ENCODE data around the gene FETUB. TPM values are rescaled to one million over a fixed set of nuclear protein-coding genes. Genes with fewer than 3 reads are reported as not detected.
"Not testable (repeated sequence)": the region's sequence is repeated elsewhere in the genome, so short reads cannot be mapped to it uniquely, and the experiment has no call there.

The FETUB gene
- total RNA-seq, 2 experiments from 2014 or later = not detected

- no peak overlapping the region for H3K4me3 Mint-ChIP-seq
- POLR2A ChIA-PET = no interaction called here
- no peak for ATAC-seq
- H3K36me3 Mint-ChIP-seq (ENCODE audit: low read depth) = peaks cover 3% of the 10 kb centered on the region
- no peaks in the 10 kb centered on the region for H3K9me3 Mint-ChIP-seq (ENCODE audit: insufficient read depth)
- H3K27ac Mint-ChIP-seq = no peak overlapping the region
- no peak for DNase-seq
- CTCF ChIA-PET = no interaction called here
- H3K4me1 Mint-ChIP-seq (ENCODE audit: low read depth) = peaks cover 4% of the 10 kb centered on the region
- H3K27me3 Mint-ChIP-seq (ENCODE audit: low read depth) = peaks cover 12% of the 10 kb centered on the region
Measured at GRCh38 chr3:186664506-186664905, 24.3 kb downstream of the FETUB start.

GRCh38 chr3:186665625-186666188, 25.5 kb downstream of the FETUB start, which contains the start of gene HRG:
Gene HRG, plus strand, starts transcription at chr3:186666014. Its CDS starts 18 bp downstream, at chr3:186666032.
- ATAC-seq (no peak), DNase-seq (no peak)
- POLR2A ChIA-PET = no interaction called here
- Mint-ChIP-seq H3K36me3 (ENCODE audit: low read depth) (peaks cover 5% of the 10 kb centered on the region), H3K4me3 (no peak within 1 kb of the TSS), H3K4me1 (ENCODE audit: low read depth) (peaks cover 12% of the 10 kb centered on the region), H3K27me3 (ENCODE audit: low read depth) (peaks cover 12% of the 10 kb centered on the region), H3K9me3 (ENCODE audit: insufficient read depth) (no peaks in the 10 kb centered on the region), H3K27ac (no peak within 1 kb of the TSS)
- CTCF ChIA-PET = no interaction called here

- Mint-ChIP-seq H3K36me3 (ENCODE audit: low read depth) (peaks cover 5% of the 10 kb centered on the region), H3K27ac (no peak overlapping the region), H3K9me3 (ENCODE audit: insufficient read depth) (no peaks in the 10 kb centered on the region), H3K4me3 (no peak overlapping the region), H3K4me1 (ENCODE audit: low read depth) (peaks cover 12% of the 10 kb centered on the region), H3K27me3 (ENCODE audit: low read depth) (peaks cover 17% of the 10 kb centered on the region)
- DNase-seq (no peak), ATAC-seq (no peak)
- ChIA-PET POLR2A (interaction anchor here (1.0 kb wide), 1 partner anchor 120 kb away, joined by 4 read pairs; no protein-coding TSS in a partner anchor), CTCF (interaction anchor here (1.1 to 1.4 kb wide), 2 partner anchors 51 to 53 kb away, joined by 4 to 5 read pairs; no protein-coding TSS in a partner anchor)
Measured at GRCh38 chr3:186668426-186668825, 28.2 kb downstream of the FETUB start.

DNA sequence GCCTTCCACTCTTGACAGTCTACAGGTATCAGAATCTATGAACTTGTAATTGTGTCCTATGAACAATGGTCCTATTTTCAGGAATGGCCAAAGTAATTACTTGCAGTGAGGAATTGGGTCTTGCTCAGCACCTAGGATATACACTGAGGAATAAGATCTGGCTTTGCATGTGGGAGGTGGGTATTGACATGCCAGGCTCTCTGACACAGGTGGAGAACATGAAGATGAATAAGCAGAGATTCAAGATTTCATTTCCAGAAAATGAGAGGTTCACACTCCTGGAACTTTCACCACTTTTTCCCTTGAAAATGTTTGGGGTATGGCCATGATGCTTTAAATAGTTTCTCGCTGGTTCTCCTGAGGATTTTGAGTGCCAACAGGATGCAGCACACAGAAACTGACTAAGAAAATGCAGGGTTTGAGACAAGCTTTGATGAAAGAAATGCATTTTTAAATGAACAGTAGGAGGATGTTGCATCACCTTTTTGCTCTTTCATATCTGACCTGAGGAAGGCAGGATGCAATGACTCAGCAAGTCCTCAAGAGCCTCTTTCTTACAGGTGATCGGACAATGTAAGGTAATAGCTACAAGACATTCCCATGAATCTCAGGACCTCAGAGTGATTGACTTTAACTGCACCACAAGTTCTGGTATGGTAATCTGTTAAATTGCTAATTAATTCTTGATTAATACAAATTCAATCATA, 29.3 kb downstream of the FETUB start:
- no peaks in the 10 kb centered on the region for H3K9me3 Mint-ChIP-seq (ENCODE audit: insufficient read depth)
- ChIA-PET POLR2A (no interaction called here), CTCF (no interaction called here)
- no peak for ATAC-seq
- H3K4me3 Mint-ChIP-seq = no peak overlapping the region
- peaks cover 16% of the 10 kb centered on the region for H3K27me3 Mint-ChIP-seq (ENCODE audit: low read depth)
- DNase-seq = no peak
- H3K4me1 Mint-ChIP-seq (ENCODE audit: low read depth) = peaks cover 12% of the 10 kb centered on the region
- H3K27ac Mint-ChIP-seq = peak overlapping the region; percentile 41
- H3K36me3 Mint-ChIP-seq (ENCODE audit: low read depth) = peaks cover 5% of the 10 kb centered on the region

- Mint-ChIP-seq H3K27ac (no peak overlapping the region), H3K36me3 (ENCODE audit: low read depth) (peaks cover 5% of the 10 kb centered on the region), H3K9me3 (ENCODE audit: insufficient read depth) (no peaks in the 10 kb centered on the region), H3K27me3 (ENCODE audit: low read depth) (peaks cover 18% of the 10 kb centered on the region), H3K4me3 (no peak overlapping the region), H3K4me1 (ENCODE audit: low read depth) (peaks cover 12% of the 10 kb centered on the region)
- DNase-seq = no peak
- CTCF ChIA-PET = no interaction called here
- ATAC-seq = no peak
- POLR2A ChIA-PET = no interaction called here
Measured at GRCh38 chr3:186670155-186670554, 30.0 kb downstream of the FETUB start.

GRCh38 chr3:186671051-186671450, 30.9 kb downstream of the FETUB start:
- ChIA-PET CTCF (no interaction called here), POLR2A (no interaction called here)
- ATAC-seq = no peak
- Mint-ChIP-seq H3K27me3 (ENCODE audit: low read depth) (peaks cover 20% of the 10 kb centered on the region), H3K4me1 (ENCODE audit: low read depth) (peaks cover 12% of the 10 kb centered on the region), H3K4me3 (no peak overlapping the region), H3K9me3 (ENCODE audit: insufficient read depth) (no peaks in the 10 kb centered on the region), H3K36me3 (ENCODE audit: low read depth) (peaks cover 5% of the 10 kb centered on the region), H3K27ac (no peak overlapping the region)
- DNase-seq = no peak

DNA sequence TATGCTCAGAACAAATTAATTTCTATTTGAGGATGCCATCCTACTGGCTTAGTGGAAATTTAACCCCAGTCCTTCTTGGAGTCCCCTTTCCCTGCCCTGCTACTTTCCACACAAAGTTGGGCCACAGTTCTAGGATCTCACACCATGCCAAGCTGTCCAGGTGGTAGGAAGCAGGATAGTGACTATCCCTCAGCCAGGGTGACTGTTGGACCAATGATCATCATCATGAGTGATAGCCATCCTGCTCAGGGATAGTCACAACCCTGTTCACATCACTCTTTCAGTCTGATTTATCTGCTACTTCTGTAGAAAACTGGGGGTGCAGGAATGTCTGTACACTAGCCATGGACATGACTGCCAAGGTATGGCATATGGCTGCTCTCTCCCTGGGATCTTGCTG, 38.4 kb downstream of the FETUB start:
- Mint-ChIP-seq H3K9me3 (ENCODE audit: insufficient read depth) (no peaks in the 10 kb centered on the region), H3K27ac (no peak overlapping the region), H3K36me3 (ENCODE audit: low read depth) (no peaks in the 10 kb centered on the region), H3K4me3 (no peak overlapping the region), H3K27me3 (ENCODE audit: low read depth) (peaks cover 51% of the 10 kb centered on the region), H3K4me1 (ENCODE audit: low read depth) (no peaks in the 10 kb centered on the region)
- ATAC-seq (no peak), DNase-seq (no peak)
- POLR2A ChIA-PET = no interaction called here
- CTCF ChIA-PET = no interaction called here

DNA sequence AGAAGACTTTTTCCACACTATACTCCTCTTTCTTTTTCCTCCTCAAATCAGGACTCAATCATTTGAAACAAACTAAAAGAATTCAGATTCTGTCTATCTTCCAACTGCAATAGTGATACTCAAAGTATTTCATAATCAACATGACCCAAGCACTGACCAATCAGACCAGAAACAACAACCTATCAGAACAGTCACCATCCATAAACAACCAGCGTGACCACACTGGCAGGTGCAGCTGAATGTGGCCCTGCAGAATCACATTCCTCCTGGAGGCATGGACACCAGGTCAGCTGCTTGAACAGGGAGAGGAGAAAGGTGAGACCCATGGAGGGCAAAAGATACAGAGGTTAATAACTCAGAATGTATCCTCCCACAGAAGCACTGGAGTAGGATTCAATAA, 39.0 kb downstream of the FETUB start:
- DNase-seq (no peak), ATAC-seq (no peak)
- no peaks in the 10 kb centered on the region for H3K9me3 Mint-ChIP-seq (ENCODE audit: insufficient read depth)
- no peaks in the 10 kb centered on the region for H3K36me3 Mint-ChIP-seq (ENCODE audit: low read depth)
- CTCF ChIA-PET = interaction anchor here (0.9 kb wide), 1 partner anchor 541 kb away, joined by 4 read pairs; no protein-coding TSS in a partner anchor
- H3K4me1 Mint-ChIP-seq (ENCODE audit: low read depth) = no peaks in the 10 kb centered on the region
- POLR2A ChIA-PET = no interaction called here
- peaks cover 46% of the 10 kb centered on the region for H3K27me3 Mint-ChIP-seq (ENCODE audit: low read depth)
- no peak overlapping the region for H3K27ac Mint-ChIP-seq
- no peak overlapping the region for H3K4me3 Mint-ChIP-seq

GRCh38 chr3:186680869-186681268, 40.7 kb downstream of the FETUB start:
- peaks cover 44% of the 10 kb centered on the region for H3K27me3 Mint-ChIP-seq (ENCODE audit: low read depth)
- no peak overlapping the region for H3K27ac Mint-ChIP-seq

DNA sequence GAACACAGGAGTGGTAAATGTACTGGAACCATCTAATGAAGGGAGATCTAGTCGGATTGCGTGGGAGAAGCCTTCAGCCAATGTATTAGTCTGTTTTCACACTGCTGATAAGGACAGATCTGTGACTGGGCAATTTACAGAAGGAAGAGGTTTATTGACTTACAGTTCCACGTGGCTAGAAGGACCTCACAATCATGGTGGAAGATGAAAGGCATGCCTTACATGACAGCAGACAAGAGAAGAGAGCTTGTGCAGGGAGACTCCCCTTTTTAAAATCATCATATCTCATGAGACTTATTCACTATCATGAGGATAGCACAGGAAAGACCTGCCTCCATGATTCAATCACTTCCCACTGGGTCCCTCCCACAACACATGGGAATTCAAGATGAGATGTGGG, 42.6 kb downstream of the FETUB start:
- ChIA-PET POLR2A (no interaction called here), CTCF (no interaction called here)
- Mint-ChIP-seq H3K36me3 (ENCODE audit: low read depth) (no peaks in the 10 kb centered on the region), H3K27me3 (ENCODE audit: low read depth) (peaks cover 43% of the 10 kb centered on the region), H3K27ac (no peak overlapping the region), H3K4me1 (ENCODE audit: low read depth) (no peaks in the 10 kb centered on the region), H3K4me3 (no peak overlapping the region), H3K9me3 (ENCODE audit: insufficient read depth) (no peaks in the 10 kb centered on the region)
- ATAC-seq (no peak), DNase-seq (no peak)

More at GRCh38 chr3:186680869-186681268, 40.7 kb downstream of the FETUB start:
- Mint-ChIP-seq H3K36me3 (ENCODE audit: low read depth) (no peaks in the 10 kb centered on the region), H3K4me1 (ENCODE audit: low read depth) (no peaks in the 10 kb centered on the region), H3K4me3 (no peak overlapping the region), H3K9me3 (ENCODE audit: insufficient read depth) (no peaks in the 10 kb centered on the region)
- no peak for DNase-seq
- CTCF ChIA-PET = no interaction called here
- POLR2A ChIA-PET = no interaction called here
- no peak for ATAC-seq

DNA sequence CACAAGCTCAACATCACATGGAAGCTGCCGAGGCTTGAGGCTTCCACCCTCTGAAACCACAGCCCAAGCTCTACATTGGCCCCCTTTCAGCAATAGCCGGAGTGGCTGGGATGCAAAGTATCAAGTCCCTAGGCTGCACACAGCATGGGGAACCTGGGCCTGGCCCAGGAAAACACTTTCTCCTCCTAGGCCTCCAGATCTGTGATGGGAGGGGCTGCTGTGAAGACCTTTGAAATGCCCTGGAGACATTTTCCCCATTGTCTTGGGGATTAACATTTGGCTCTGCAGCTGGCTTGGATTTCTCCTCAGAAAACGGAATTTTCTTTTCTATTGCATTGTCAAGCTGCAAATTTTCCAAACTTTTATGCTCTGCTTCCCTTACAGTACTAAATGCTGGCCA, 43.8 kb downstream of the FETUB start:
- H3K36me3 Mint-ChIP-seq (ENCODE audit: low read depth) = no peaks in the 10 kb centered on the region
- H3K27ac Mint-ChIP-seq = no peak overlapping the region
- POLR2A ChIA-PET = no interaction called here
- peaks cover 41% of the 10 kb centered on the region for H3K27me3 Mint-ChIP-seq (ENCODE audit: low read depth)
- CTCF ChIA-PET = no interaction called here
- no peak for ATAC-seq
- H3K4me3 Mint-ChIP-seq = no peak overlapping the region
- DNase-seq = no peak
- H3K9me3 Mint-ChIP-seq (ENCODE audit: insufficient read depth) = no peaks in the 10 kb centered on the region
- no peaks in the 10 kb centered on the region for H3K4me1 Mint-ChIP-seq (ENCODE audit: low read depth)

GRCh38 chr3:186686475-186686874, 46.3 kb downstream of the FETUB start:
- POLR2A ChIA-PET; H3K36me3 Mint-ChIP-seq (ENCODE audit: low read depth); H3K4me1 Mint-ChIP-seq (ENCODE audit: low read depth); H3K4me3 Mint-ChIP-seq; ATAC-seq; CTCF ChIA-PET; H3K27ac Mint-ChIP-seq; H3K9me3 Mint-ChIP-seq (ENCODE audit: insufficient read depth); DNase-seq: not testable (repeated sequence)
- H3K27me3 Mint-ChIP-seq (ENCODE audit: low read depth) = peaks cover 40% of the 10 kb centered on the region

Measured in activated CD8-positive, alpha-beta T cell treated with anti-CD3 and anti-CD28 coated beads, Interleukin-2, amount 10 ng/mL, durations not matched to agents 7 days and 5 days (primary cell).